ENCODE results near the gene FGF5.
A peak's percentile ranks its signal among the peaks of the same experiment; 100 is the strongest.
"Not testable (repeated sequence)": the region's sequence is repeated elsewhere in the genome, so short reads cannot be mapped to it uniquely, and the experiment has no call there.

The FGF5 gene

GRCh38 chr4:80235451-80235850, 31.0 kb upstream of the FGF5 start:
- in situ Hi-C loops (cut with HindIII; ENCODE audit: low sequenced_read_pairs) = no loop called here
- peak; percentile 58 for DNase-seq (ENCODE audit: low read depth, low spot score)
- H3K4me3 ChIP-seq (ENCODE audit: low read depth, low read length) = no peak overlapping the region
- TF ChIP-seq CTCF (IDR thresholded peaks at IDR 0.05; ENCODE audit: low read depth, low read length) = no peak

- in situ Hi-C loops (cut with HindIII; ENCODE audit: low sequenced_read_pairs) = no loop called here
- peak; percentile 90 for DNase-seq (ENCODE audit: low read depth, low spot score)
- no peak overlapping the region for H3K4me3 ChIP-seq (ENCODE audit: low read depth, low read length)
- no peak for TF ChIP-seq CTCF (IDR thresholded peaks at IDR 0.05; ENCODE audit: low read depth, low read length)
These were observed 28.5 kb upstream of the FGF5 start for GRCh38 chr4:80237992-80238391.

GRCh38 chr4:80239480-80240150, 26.8 kb upstream of the FGF5 start:
- H3K4me3 ChIP-seq (ENCODE audit: low read depth, low read length) = no peak overlapping the region
- TF ChIP-seq CTCF (IDR thresholded peaks at IDR 0.05; ENCODE audit: low read depth, low read length) = no peak
- in situ Hi-C loops (cut with HindIII; ENCODE audit: low sequenced_read_pairs) = no loop called here
- peak; percentile 35 for DNase-seq (ENCODE audit: low read depth, low spot score)

- peak; percentile 28 for DNase-seq (ENCODE audit: low read depth, low spot score)
- in situ Hi-C loops (cut with HindIII; ENCODE audit: low sequenced_read_pairs) = no loop called here
- no peak overlapping the region for H3K4me3 ChIP-seq (ENCODE audit: low read depth, low read length)
- no peak for TF ChIP-seq CTCF (IDR thresholded peaks at IDR 0.05; ENCODE audit: low read depth, low read length)
These were observed 25.5 kb upstream of the FGF5 start for GRCh38 chr4:80240976-80241375.

- H3K4me3 ChIP-seq (ENCODE audit: low read depth, low read length) = no peak overlapping the region
- no peak for DNase-seq (ENCODE audit: low read depth, low spot score)
- in situ Hi-C loops (cut with HindIII; ENCODE audit: low sequenced_read_pairs) = no loop called here
- TF ChIP-seq CTCF (IDR thresholded peaks at IDR 0.05; ENCODE audit: low read depth, low read length) = no peak
These were observed 23.0 kb upstream of the FGF5 start for GRCh38 chr4:80243274-80244018.

GRCh38 chr4:80247484-80247883, 19.0 kb upstream of the FGF5 start:
- H3K4me3 ChIP-seq (ENCODE audit: low read depth, low read length); in situ Hi-C loops (cut with HindIII; ENCODE audit: low sequenced_read_pairs); DNase-seq (ENCODE audit: low read depth, low spot score): not testable (repeated sequence)

GRCh38 chr4:80249144-80249543, 17.3 kb upstream of the FGF5 start:
- no peak overlapping the region for H3K4me3 ChIP-seq (ENCODE audit: low read depth, low read length)
- no peak for DNase-seq (ENCODE audit: low read depth, low spot score)
- TF ChIP-seq CTCF (IDR thresholded peaks at IDR 0.05; ENCODE audit: low read depth, low read length) = no peak
- in situ Hi-C loops (cut with HindIII; ENCODE audit: low sequenced_read_pairs) = no loop called here

Data from astrocyte of the spinal cord (primary cell).